HepG2 (cell line): Measurements from ENCODE around the gene PMS1. TPM values are rescaled to one million over a fixed set of nuclear protein-coding genes. Genes with fewer than 3 reads are reported as not detected.

Source experiments
- AKAP8 ChIP-seq: sonication (generic); formaldehyde crosslinking; IDR thresholded peaks from 2 replicates; pipeline ENCODE4 v1.5.1; 2020; ENCODE audit warnings: mild to moderate bottlenecking, missing genetic modification reagents
- ATAD3A ChIP-seq: sonication (generic); formaldehyde crosslinking; IDR thresholded peaks from 2 replicates; pipeline ENCODE4 v1.4.0; 2020; ENCODE audit warnings: missing genetic modification reagents
- EP300 ChIP-seq, 3 experiments: sonication (generic) in 1 of 3; formaldehyde crosslinking in 1 of 3; IDR thresholded peaks; 2 replicates each; pipeline versions ENCODE4 v1.5.1 to v1.6.1; 2011 to 2020; ENCODE audit warnings: low read depth in 2 of 3, low read length in 2 of 3, borderline replicate concordance in 1 of 3, improper control_type of control experiment in 1 of 3, mild to moderate bottlenecking in 1 of 3, missing genetic modification reagents in 1 of 3, moderate library complexity in 1 of 3
- EZH2 ChIP-seq: conservative IDR thresholded peaks from 2 replicates; pipeline ENCODE4 v1.6.1; 2012; ENCODE audit warnings: mild to moderate bottlenecking, low read depth, low read length, moderate library complexity
- GATA4 ChIP-seq: sonication (generic); IDR thresholded peaks from 2 replicates; pipeline ENCODE4 v1.6.1; 2016; ENCODE audit warnings: antibody characterized with exemption, low read depth, borderline replicate concordance
- RAD21 ChIP-seq: fragments of 450-650 bp; formaldehyde crosslinking; IDR thresholded peaks from 2 replicates; pipeline ENCODE4 v1.5.0; 2020; ENCODE audit warnings: mild to moderate bottlenecking
- REL ChIP-seq: sonication (generic); formaldehyde crosslinking; conservative IDR thresholded peaks from 2 replicates; pipeline ENCODE4 v1.8.0; 2022; ENCODE audit warnings: mild to moderate bottlenecking, missing genetic modification reagents, moderate library complexity
- RNF219 ChIP-seq: sonication (generic); formaldehyde crosslinking; IDR thresholded peaks from 2 replicates; pipeline ENCODE4 v1.5.0; 2020; ENCODE audit warnings: mild to moderate bottlenecking, missing genetic modification reagents
- SMC3 ChIP-seq: IDR thresholded peaks from 2 replicates; pipeline ENCODE4 v1.6.1; 2011; ENCODE audit warnings: low read length, improper control_type of control experiment
- SPEN ChIP-seq: sonication (generic); formaldehyde crosslinking; IDR thresholded peaks from 2 replicates; pipeline ENCODE4 v1.5.1; 2020; ENCODE audit warnings: low read depth, mild to moderate bottlenecking, missing genetic modification reagents
- SRSF1 ChIP-seq: fragments of 200-400 bp; formaldehyde crosslinking; optimal IDR thresholded peaks from 2 replicates; pipeline ENCODE3; 2017; ENCODE audit warnings: mild to moderate bottlenecking, low read depth, low read length, moderate library complexity
- STAG1 ChIP-seq: sonication (generic); formaldehyde crosslinking; IDR thresholded peaks from 2 replicates; pipeline ENCODE4 v1.4.0; 2020; ENCODE audit warnings: missing genetic modification reagents
- TCF12 ChIP-seq, 2 experiments: fragments of 450-650 bp in 1 of 2; sonication (generic) in 1 of 2; formaldehyde crosslinking in 1 of 2; IDR thresholded peaks; 2 replicates each; pipeline versions ENCODE4 v1.6.1 to v1.8.0; 2017 to 2022; ENCODE audit warnings: antibody characterized with exemption in 1 of 2, mild to moderate bottlenecking in 1 of 2, missing genetic modification reagents in 1 of 2, moderate library complexity in 1 of 2
- TFAP4 ChIP-seq: sonication (generic); IDR thresholded peaks from 2 replicates; pipeline ENCODE4 v1.6.1; 2016; ENCODE audit warnings: low read depth, borderline replicate concordance
- TRIM22 ChIP-seq: fragments of 450-650 bp; IDR thresholded peaks from 2 replicates; pipeline ENCODE4 v1.6.1; 2017
- ZFP82 ChIP-seq: sonication (generic); formaldehyde crosslinking; IDR thresholded peaks from 2 replicates; pipeline ENCODE4 v1.5.1; 2020; ENCODE audit warnings: mild to moderate bottlenecking, missing genetic modification reagents, borderline replicate concordance
- ZNF326 ChIP-seq: sonication (generic); formaldehyde crosslinking; IDR thresholded peaks from 2 replicates; pipeline ENCODE4 v1.4.0; 2020; ENCODE audit warnings: missing genetic modification reagents, borderline replicate concordance
- ZNF644 ChIP-seq: IDR thresholded peaks from 2 replicates; pipeline ENCODE4 v1.6.1; 2016; ENCODE audit warnings: low read depth
- ZNF784 ChIP-seq: sonication (generic); formaldehyde crosslinking; IDR thresholded peaks from 2 replicates; pipeline ENCODE4 v1.5.1; 2020; ENCODE audit warnings: missing genetic modification reagents, mild to moderate bottlenecking, borderline replicate concordance
- ZSCAN21 ChIP-seq: sonication (generic); formaldehyde crosslinking; IDR thresholded peaks from 2 replicates; pipeline ENCODE4 v1.8.0; 2022; ENCODE audit warnings: mild to moderate bottlenecking, missing genetic modification reagents, moderate library complexity, borderline replicate concordance
- polyA plus RNA-seq, 8 experiments: library from polyadenylated mRNA; depleted of rRNA in 3 of 8; stranded (reverse) in 7 of 8; unstranded in 1 of 8; fragments of >200 nt; fragmentation: Illumina TruSeq in 4 of 8; extraction: Trizol in 4 of 8; gene quantifications; 2 replicates each; pipeline versions ENCODE4 v1.2.1 to v1.2.3, GENCODE V29; 2011 to 2016; ENCODE audit warnings: low read depth in 4 of 8, missing spikeins in 1 of 8, mixed read lengths in 1 of 8; ENCODE audit not compliant: insufficient read depth in 1 of 8
- total RNA-seq, 5 experiments: library from RNA; depleted of rRNA; stranded (reverse); fragments of >200 nt; fragmentation: Illumina TruSeq; extraction: Trizol; gene quantifications; 2 replicates each; pipeline ENCODE4 v1.2.3, GENCODE V29; 2016; ENCODE audit warnings: low read depth in 1 of 5

The PMS1 gene
- total and polyA plus RNA-seq, 2 of the 13 experiments (the other 11 are each of a cell fraction or from before 2014, with no cell fraction given) = 14.6 to 39.9 TPM

GRCh38 chr2:189751080-189751658 lies 33.1 kb upstream of the PMS1 start (continued):
- TF ChIP-seq RNF219 (no peak), TCF12 (IDR thresholded peaks at IDR 0.05) (no peak), TCF12 (CRISPR knock-in tag; IDR thresholded peaks at IDR 0.05) (no peak), AKAP8 (no peak), TFAP4 (no peak), EZH2 (no peak), GATA4 (no peak), SMC3 (peak; percentile 80), TRIM22 (no peak), REL (CRISPR knock-in tag) (no peak), ZNF326 (CRISPR knock-in tag) (no peak), ZFP82 (no peak), ATAD3A (CRISPR knock-in tag) (no peak), STAG1 (CRISPR knock-in tag) (peak; percentile 68), ZNF784 (CRISPR knock-in tag) (no peak), EP300 (IDR thresholded peaks at IDR 0.05; ENCODE audit: low read depth in 2 of 2, low read length in 2 of 2) (0 out of 4 replicates have a peak, but pooled peaks of 1 of the 2 experiments have one; percentile 8), EP300 (CRISPR knock-in tag; IDR thresholded peaks at IDR 0.05; ENCODE audit: borderline replicate concordance) (no peak), ZSCAN21 (CRISPR knock-in tag) (no peak), SRSF1 (no peak), RAD21 (CRISPR knock-in tag) (0 out of 2 replicates have a peak, but pooled peaks have one; percentile 14), SPEN (CRISPR knock-in tag) (no peak), ZNF644 (CRISPR knock-in tag) (peak; percentile 29; the same call in 1 of the 2 replicates)
